ENCODE measurements around the gene LRIG1. TPM values are rescaled to one million over a fixed set of nuclear protein-coding genes. Genes with fewer than 3 reads are reported as not detected.

Gene LRIG1
- total and polyA plus RNA-seq, 2 of the 8 experiments (the other 6 are each of a cell fraction or from before 2014, with no cell fraction given): 78.1 to 88.7 TPM

- POLR2A ChIA-PET (ENCODE audit: partially characterized antibody): no interaction called here
- Histone ChIP-seq H3K56ac (replicated peaks; ENCODE audit: insufficient read length, low read depth, low read length) (no peak overlapping the region), H2AK5ac (ENCODE audit: low read depth, low read length) (no peak overlapping the region), H2AFZ (ENCODE audit: low read length) (no peak overlapping the region), H3K4ac (replicated peaks; ENCODE audit: insufficient read length, low read depth, low read length) (no peak overlapping the region), H3K9ac (replicated peaks in 1 of 4; ENCODE audit: extremely low read depth in 1 of 4, low read depth in 3 of 4, low read length in 3 of 4) (no peak overlapping the region), H3K27ac (ENCODE audit: low read depth, low read length) (no peak overlapping the region), H4K20me1 (replicated peaks in 1 of 2; ENCODE audit: control insufficient read depth in 1 of 2, insufficient read depth in 2 of 2, low read length in 2 of 2) (peaks cover 17 to 20% of the 10 kb centered on the region in 2 experiments), H2BK120ac (replicated peaks; ENCODE audit: low read depth, low read length) (no peak overlapping the region), H3K4me1 (replicated peaks in 1 of 4; ENCODE audit: control insufficient read depth in 3 of 4, insufficient read depth in 4 of 4, low read length in 3 of 4) (peaks cover 0 to 8% (median 3%) of the 10 kb centered on the region in 4 experiments; a peak in 4 of 7 replicates), H2BK12ac (ENCODE audit: low read depth, low read length) (no peak overlapping the region), H3K23me2 (ENCODE audit: low read depth, low read length) (no peaks in the 10 kb centered on the region), H3K4me3 (ENCODE audit: extremely low read depth in 1 of 4, insufficient read depth in 2 of 4, low read depth in 3 of 4, low read length in 4 of 4) (no peak overlapping the region), H3K14ac (ENCODE audit: insufficient read length) (no peak overlapping the region), H3K9me3 (ENCODE audit: insufficient read depth in 2 of 2, low read depth in 1 of 2, low read length in 1 of 2) (no peaks in the 10 kb centered on the region), H2BK5ac (ENCODE audit: low read depth, low read length) (no peak overlapping the region), H4K8ac (ENCODE audit: extremely low read depth, insufficient read depth, low read length) (no peak overlapping the region), H3K23ac (ENCODE audit: insufficient read length) (no peak overlapping the region), H3K79me2 (ENCODE audit: control insufficient read depth in 1 of 2, insufficient read depth in 2 of 2, low read length in 2 of 2) (peaks cover 0 to 39% of the 10 kb centered on the region in 2 experiments; a peak in 2 of 4 replicates), H3K36me3 (ENCODE audit: control insufficient read depth in 2 of 4, insufficient read depth in 4 of 4, low read length in 3 of 4) (peaks cover 45 to 85% (median 65%) of the 10 kb centered on the region in 4 experiments), H3K79me1 (ENCODE audit: low read depth, low read length) (peaks cover 2% of the 10 kb centered on the region), H2BK20ac (ENCODE audit: low read length) (no peak overlapping the region), H4K91ac (replicated peaks; ENCODE audit: insufficient read length, low read length) (no peak overlapping the region), H3K4me2 (ENCODE audit: insufficient read depth in 1 of 2, low read depth in 2 of 2, low read length in 2 of 2) (no peak overlapping the region), H4K5ac (ENCODE audit: insufficient read length, low read depth, low read length) (no peak overlapping the region), H3K18ac (ENCODE audit: extremely low read depth, low read length) (no peak overlapping the region), H2BK15ac (ENCODE audit: low read length) (no peak overlapping the region), H3K27me3 (replicated peaks in 1 of 4; ENCODE audit: control insufficient read depth in 3 of 4, extremely low read depth in 1 of 4, insufficient read depth in 3 of 4, low read length in 3 of 4) (no peaks in the 10 kb centered on the region)
- DNase-seq (ENCODE audit: low read depth in 1 of 2, low spot score in 2 of 2) (no peak), FAIRE-seq (no peak)
- WGBS, 2 experiments (ENCODE audit: extremely low coverage in 1 of 2, insufficient coverage in 1 of 2, insufficient read length in 1 of 2, insufficient replicate concordance in 2 of 2, low coverage in 1 of 2, low lambda C conversion rate in 2 of 2, missing lambda C conversion rate in 1 of 2): 88% methylated on average over 2 of the region's 2 CpGs; no CpG with 5 or more reads in 1 of the 2 experiments
- CTCF ChIA-PET (ENCODE audit: partially characterized antibody): interaction anchor here (0.7 to 3.4 kb wide), 6 partner anchors 10 to 424 kb away, joined by 3 to 22 read pairs (median 6); no protein-coding TSS in a partner anchor
- TF ChIP-seq, protein P1, sequence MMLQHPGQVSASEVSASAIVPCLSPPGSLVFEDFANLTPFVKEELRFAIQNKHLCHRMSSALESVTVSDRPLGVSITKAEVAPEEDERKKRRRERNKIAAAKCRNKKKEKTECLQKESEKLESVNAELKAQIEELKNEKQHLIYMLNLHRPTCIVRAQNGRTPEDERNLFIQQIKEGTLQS (IDR thresholded peaks at IDR 0.05; ENCODE audit: insufficient read depth, low read depth, low read length): no peak
- TF ChIP-seq CBX5 (IDR thresholded peaks at IDR 0.05; ENCODE audit: low read depth, low read length): no peak
- TF ChIP-seq, protein P2, sequence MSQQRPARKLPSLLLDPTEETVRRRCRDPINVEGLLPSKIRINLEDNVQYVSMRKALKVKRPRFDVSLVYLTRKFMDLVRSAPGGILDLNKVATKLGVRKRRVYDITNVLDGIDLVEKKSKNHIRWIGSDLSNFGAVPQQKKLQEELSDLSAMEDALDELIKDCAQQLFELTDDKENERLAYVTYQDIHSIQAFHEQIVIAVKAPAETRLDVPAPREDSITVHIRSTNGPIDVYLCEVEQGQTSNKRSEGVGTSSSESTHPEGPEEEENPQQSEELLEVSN (IDR thresholded peaks at IDR 0.05): no peak
- TF ChIP-seq GABPA (IDR thresholded peaks at IDR 0.05; ENCODE audit: borderline replicate concordance, insufficient read depth, low read length): no peak
- no peak for TF ChIP-seq JUN (IDR thresholded peaks at IDR 0.05; ENCODE audit: low read depth, low read length)
- TF ChIP-seq BRCA1 (IDR thresholded peaks at IDR 0.05; ENCODE audit: low read depth, low read length): no peak
- TF ChIP-seq CBX8 (IDR thresholded peaks at IDR 0.05; ENCODE audit: borderline replicate concordance, low read depth, low read length): no peak
- TF ChIP-seq KDM5A (IDR thresholded peaks at IDR 0.05; ENCODE audit: low read length): no peak
- no peak for TF ChIP-seq KDM1A (IDR thresholded peaks at IDR 0.05; ENCODE audit: borderline replicate concordance, low read length)
- TF ChIP-seq PHF8 (conservative IDR thresholded peaks at IDR 0.05; ENCODE audit: low read depth, low read length): no peak
- TF ChIP-seq KDM4A (IDR thresholded peaks at IDR 0.05; ENCODE audit: low read depth, low read length, severe bottlenecking): no peak
- TF ChIP-seq RBBP5 (IDR thresholded peaks at IDR 0.05; ENCODE audit: borderline replicate concordance, low read depth, low read length): no peak
- TF ChIP-seq SP4 (IDR thresholded peaks at IDR 0.05; ENCODE audit: low read length): no peak
Observed at GRCh38 chr3:66397745-66398144, 103.1 kb downstream of the LRIG1 start.
